NB4 (cell line): Measurements from ENCODE around the gene STK10.

Source experiments
- CTCF ChIP-seq: IDR thresholded peaks from one replicate; pipeline ENCODE4 v1.5.1; 2012; ENCODE audit warnings: low read depth, low read length
- MAX ChIP-seq: IDR thresholded peaks from 2 replicates; pipeline ENCODE4 v1.6.1; 2011; ENCODE audit warnings: low read depth, low read length
- MYC ChIP-seq: IDR thresholded peaks from 2 replicates; pipeline ENCODE4 v1.6.1; 2011; ENCODE audit warnings: low read depth, low read length
- POLR2A ChIP-seq: IDR thresholded peaks from 2 replicates; pipeline ENCODE4 v1.6.1; 2011; ENCODE audit warnings: mild to moderate bottlenecking; ENCODE audit not compliant: insufficient read length; ENCODE audit errors: extremely low read depth

- TF ChIP-seq CTCF (no peak), POLR2A (no peak), MAX (no peak), MYC (no peak)
Observed at GRCh38 chr5:172097356-172097755, 90.7 kb downstream of the STK10 start.
